ENCODE results near the gene CALML3. TPM values are rescaled to one million over a fixed set of nuclear protein-coding genes. Genes with fewer than 3 reads are reported as not detected.
A peak's percentile ranks its signal among the peaks of the same experiment; 100 is the strongest.

Gene CALML3
- total and polyA plus RNA-seq, 7 experiments from 2014 or later: not detected

DNA sequence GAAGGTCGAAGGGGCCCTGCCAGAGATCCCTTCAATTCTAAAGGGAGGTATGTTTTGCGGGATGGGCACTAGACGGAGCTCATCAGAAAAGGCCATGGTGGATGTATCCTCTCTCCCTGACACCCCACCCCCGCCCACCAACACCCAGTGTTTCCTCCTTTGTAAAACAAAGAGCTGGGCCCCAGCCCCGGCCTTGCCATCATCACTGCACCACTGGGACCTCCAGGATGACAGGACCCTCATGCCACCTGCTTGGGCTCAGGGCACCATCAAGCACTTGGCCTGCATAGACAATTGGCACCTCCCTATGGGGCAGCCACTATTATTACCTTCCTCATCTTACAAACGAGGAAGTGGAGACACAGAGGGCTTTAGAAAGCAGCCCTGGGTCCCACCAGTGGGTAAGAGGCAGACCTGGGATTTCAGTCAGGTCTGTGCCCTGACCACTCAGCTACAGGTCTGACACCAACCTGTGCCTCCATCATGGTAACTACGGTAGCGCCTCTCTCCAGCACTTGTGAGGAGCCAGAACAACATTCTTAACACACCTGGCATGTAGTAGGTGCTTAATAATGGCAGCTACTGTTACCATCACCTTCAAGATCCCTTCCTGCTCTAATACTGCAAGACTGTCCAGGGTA, 2.0 kb downstream of the CALML3 start:
- intact Hi-C loops (cut with micrococcal nuclease): no loop called here
- H3K36me3 ChIP-seq (ENCODE audit: control insufficient read depth in 2 of 3, insufficient read depth in 3 of 3, low read length in 3 of 3): no peaks in the 10 kb centered on the region
- Mint-ChIP-seq H3K4me1 (peaks cover 0 to 1% (median 0%) of the 10 kb centered on the region in 7 donors), H3K9me3 (no peaks in the 10 kb centered on the region), H3K4me3 (no peak overlapping the region), H3K27me3 (no peaks in the 10 kb centered on the region), H3K27ac (no peak overlapping the region), H3K36me3 (no peaks in the 10 kb centered on the region)
- no peak for DNase-seq
- no peak for ATAC-seq
- H3K27me3 ChIP-seq (ENCODE audit: control insufficient read depth in 2 of 2, insufficient read depth in 2 of 2, low read length in 2 of 2): no peaks in the 10 kb centered on the region
- H3K4me3 ChIP-seq (ENCODE audit: low read length): no peak overlapping the region
- no peaks in the 10 kb centered on the region for H3K4me1 ChIP-seq (ENCODE audit: control insufficient read depth in 2 of 2, insufficient read depth in 2 of 2, low read length in 2 of 2)
- POLR2A ChIA-PET: no interaction called here
- H3K27ac ChIP-seq (ENCODE audit: low read depth, low read length): no peak overlapping the region
- CTCF ChIA-PET: no interaction called here
- no peaks in the 10 kb centered on the region for H3K9me3 ChIP-seq (ENCODE audit: control insufficient read depth in 2 of 3, low read length in 3 of 3)

DNA sequence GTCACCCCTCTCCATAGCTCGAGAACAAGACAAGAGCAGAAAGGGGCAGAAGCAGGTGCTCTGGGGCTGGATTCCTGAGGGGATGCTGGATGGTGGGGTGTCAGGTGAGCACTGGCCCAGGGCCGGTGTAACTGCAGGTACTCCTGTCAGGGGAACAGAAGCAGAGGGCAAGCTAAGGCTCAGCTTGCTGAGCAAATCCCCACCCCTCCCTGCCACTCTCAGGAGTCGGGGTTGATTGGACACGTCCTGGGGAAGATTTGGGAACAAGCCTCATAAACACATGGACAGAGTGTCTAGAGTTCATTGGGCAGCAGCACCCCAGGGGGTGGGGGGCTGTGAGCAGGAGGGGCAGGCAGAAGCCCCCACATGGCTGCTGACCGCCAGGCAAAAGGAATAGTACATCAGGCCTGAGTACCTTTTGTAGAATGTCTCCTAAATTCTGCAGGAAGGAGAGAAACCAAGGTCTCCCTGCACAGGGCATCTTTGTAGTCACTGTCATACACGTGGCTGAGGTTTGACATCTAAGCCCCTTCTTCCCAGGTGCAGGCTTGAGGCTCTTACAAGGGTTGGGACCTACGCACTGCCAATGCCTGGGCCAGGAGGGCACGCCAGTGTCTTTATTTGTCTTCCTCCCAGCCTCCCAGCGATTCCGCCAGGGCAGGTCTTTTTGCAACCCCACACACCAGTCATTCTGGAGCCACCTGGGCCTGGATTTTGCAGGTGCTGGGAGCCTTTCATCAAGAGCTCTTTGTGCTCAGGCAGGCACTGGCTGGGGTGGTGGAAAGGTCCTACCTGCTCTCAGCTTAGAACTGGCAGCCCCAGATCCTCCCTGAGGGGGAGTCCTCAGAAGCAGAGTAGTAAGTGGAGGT, 2.8 kb downstream of the CALML3 start:
- ChIA-PET POLR2A (no interaction called here), CTCF (no interaction called here)
- H3K9me3 Mint-ChIP-seq: no peaks in the 10 kb centered on the region
- no peaks in the 10 kb centered on the region for H3K27me3 Mint-ChIP-seq
- no peak overlapping the region for H3K4me3 ChIP-seq (ENCODE audit: low read length)
- no peaks in the 10 kb centered on the region for H3K4me1 ChIP-seq (ENCODE audit: control insufficient read depth in 2 of 2, insufficient read depth in 2 of 2, low read length in 2 of 2)
- H3K4me3 Mint-ChIP-seq: no peak overlapping the region
- no peak overlapping the region for H3K27ac ChIP-seq (ENCODE audit: low read depth, low read length)
- ATAC-seq (no peak), DNase-seq (no peak)
- no peaks in the 10 kb centered on the region for H3K36me3 Mint-ChIP-seq
- H3K4me1 Mint-ChIP-seq: peaks cover 0 to 1% (median 0%) of the 10 kb centered on the region in 7 donors
- no peaks in the 10 kb centered on the region for H3K36me3 ChIP-seq (ENCODE audit: control insufficient read depth in 2 of 3, insufficient read depth in 3 of 3, low read length in 3 of 3)
- no peaks in the 10 kb centered on the region for H3K27me3 ChIP-seq (ENCODE audit: control insufficient read depth in 2 of 2, insufficient read depth in 2 of 2, low read length in 2 of 2)
- H3K9me3 ChIP-seq (ENCODE audit: control insufficient read depth in 2 of 3, low read length in 3 of 3): no peaks in the 10 kb centered on the region
- intact Hi-C loops (cut with micrococcal nuclease): no loop called here
- peak overlapping the region in 1 of 9 donors; percentile 25 for H3K27ac Mint-ChIP-seq

DNA sequence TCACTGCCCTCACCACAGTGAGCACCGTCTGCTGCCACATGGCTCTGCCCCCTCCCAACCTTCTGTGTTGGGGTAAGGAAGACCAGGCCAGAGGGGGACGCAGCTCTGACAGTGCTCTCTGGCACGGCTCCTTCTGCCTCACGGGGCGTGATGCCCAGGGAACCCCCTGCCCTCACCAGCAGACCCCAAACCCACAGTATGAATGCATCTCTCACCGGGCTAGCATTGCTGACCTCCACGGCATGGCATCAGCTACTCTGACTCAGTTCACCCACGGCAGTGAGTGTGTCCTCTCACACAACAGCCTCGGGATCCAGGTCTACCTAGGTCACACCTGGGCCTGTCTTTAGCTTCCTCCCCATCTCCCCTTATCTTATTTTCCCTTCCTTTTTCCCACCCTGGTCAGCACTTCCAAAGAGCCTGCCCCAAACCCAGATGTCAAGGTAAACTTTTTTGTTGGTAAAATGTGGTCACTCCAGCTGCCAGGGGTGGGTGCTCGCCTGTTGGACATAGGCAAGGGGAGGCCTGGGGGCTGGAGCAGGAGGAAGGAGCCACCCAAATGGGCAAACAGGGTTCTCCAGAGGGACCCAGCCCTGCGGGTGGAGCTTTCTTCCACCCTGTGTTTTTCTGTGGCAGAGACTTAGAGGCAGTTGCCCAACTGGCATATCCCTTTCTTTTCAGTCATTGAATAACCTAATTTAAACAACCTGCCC, 4.4 kb downstream of the CALML3 start:
- ChIA-PET CTCF (interaction anchor here (0.7 to 1.3 kb wide), 2 partner anchors 84 to 106 kb away, joined by 4 to 5 read pairs; no protein-coding TSS in a partner anchor), POLR2A (no interaction called here)
- H3K27me3 ChIP-seq (ENCODE audit: control insufficient read depth in 2 of 2, insufficient read depth in 2 of 2, low read length in 2 of 2): no peaks in the 10 kb centered on the region
- no peak overlapping the region for H3K27ac ChIP-seq (ENCODE audit: low read depth, low read length)
- H3K36me3 ChIP-seq (ENCODE audit: control insufficient read depth in 2 of 3, insufficient read depth in 3 of 3, low read length in 3 of 3): no peaks in the 10 kb centered on the region
- DNase-seq (no peak), ATAC-seq (no peak)
- Mint-ChIP-seq H3K9me3 (no peaks in the 10 kb centered on the region), H3K4me3 (no peak overlapping the region), H3K36me3 (no peaks in the 10 kb centered on the region), H3K27ac (peak overlapping the region in 1 of 9 donors; percentile 36), H3K4me1 (peaks cover 0 to 3% (median 0%) of the 10 kb centered on the region in 7 donors), H3K27me3 (peaks cover 0 to 4% (median 0%) of the 10 kb centered on the region in 5 donors)
- no peak overlapping the region for H3K4me3 ChIP-seq (ENCODE audit: low read length)
- no peaks in the 10 kb centered on the region for H3K9me3 ChIP-seq (ENCODE audit: control insufficient read depth in 2 of 3, low read length in 3 of 3)
- intact Hi-C loops (cut with micrococcal nuclease): no loop called here
- H3K4me1 ChIP-seq (ENCODE audit: control insufficient read depth in 2 of 2, insufficient read depth in 2 of 2, low read length in 2 of 2): no peaks in the 10 kb centered on the region

DNA sequence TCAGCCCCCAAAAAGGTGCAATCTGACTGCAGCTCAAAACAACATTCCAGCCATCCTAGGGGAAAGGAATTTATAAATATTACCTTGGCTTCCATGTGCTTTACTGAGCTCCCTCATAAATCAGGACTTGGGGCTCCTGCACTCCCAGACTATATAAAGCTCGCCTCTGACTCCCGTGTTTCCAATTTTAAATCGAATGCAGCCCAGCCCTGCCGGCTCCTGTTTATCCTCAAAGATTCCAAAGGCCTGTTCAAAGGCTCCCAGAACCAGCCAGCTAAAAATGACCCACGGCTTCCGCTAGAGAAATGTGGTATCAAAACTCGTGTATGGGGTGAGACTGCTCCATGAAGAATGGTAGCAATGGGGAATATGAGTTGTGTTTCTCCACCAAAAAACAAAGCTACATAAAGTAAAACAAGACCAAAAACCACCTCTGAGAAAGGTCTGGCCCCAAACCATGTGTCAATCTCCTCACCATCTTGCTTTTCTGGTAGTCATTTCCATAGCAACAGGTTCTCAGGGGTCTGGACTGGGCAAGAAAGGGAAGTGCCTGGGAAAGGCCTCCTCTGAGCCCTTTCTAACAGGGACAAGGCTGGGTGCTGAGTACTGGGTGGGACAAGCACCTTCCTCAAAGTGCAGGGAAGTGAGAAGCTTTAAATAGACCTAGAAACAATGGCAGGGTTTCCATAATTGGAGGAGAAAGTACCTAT, 5.1 kb downstream of the CALML3 start:
- Mint-ChIP-seq H3K4me1 (peaks cover 0 to 4% (median 0%) of the 10 kb centered on the region in 7 donors), H3K27me3 (peaks cover 0 to 4% (median 0%) of the 10 kb centered on the region in 5 donors), H3K9me3 (no peaks in the 10 kb centered on the region), H3K36me3 (no peaks in the 10 kb centered on the region), H3K4me3 (no peak overlapping the region), H3K27ac (peak overlapping the region in 1 of 9 donors; percentile 36)
- intact Hi-C loops (cut with micrococcal nuclease): no loop called here
- no peak for DNase-seq
- no peak for ATAC-seq
- no peaks in the 10 kb centered on the region for H3K9me3 ChIP-seq (ENCODE audit: control insufficient read depth in 2 of 3, low read length in 3 of 3)
- H3K36me3 ChIP-seq (ENCODE audit: control insufficient read depth in 2 of 3, insufficient read depth in 3 of 3, low read length in 3 of 3): no peaks in the 10 kb centered on the region
- no peaks in the 10 kb centered on the region for H3K27me3 ChIP-seq (ENCODE audit: control insufficient read depth in 2 of 2, insufficient read depth in 2 of 2, low read length in 2 of 2)
- no peak overlapping the region for H3K4me3 ChIP-seq (ENCODE audit: low read length)
- H3K27ac ChIP-seq (ENCODE audit: low read depth, low read length): no peak overlapping the region
- no peaks in the 10 kb centered on the region for H3K4me1 ChIP-seq (ENCODE audit: control insufficient read depth in 2 of 2, insufficient read depth in 2 of 2, low read length in 2 of 2)
- ChIA-PET POLR2A (no interaction called here), CTCF (interaction anchor here (0.7 to 1.3 kb wide), 4 partner anchors 55 to 107 kb away, joined by 3 to 5 read pairs (median 4); no protein-coding TSS in a partner anchor)

DNA sequence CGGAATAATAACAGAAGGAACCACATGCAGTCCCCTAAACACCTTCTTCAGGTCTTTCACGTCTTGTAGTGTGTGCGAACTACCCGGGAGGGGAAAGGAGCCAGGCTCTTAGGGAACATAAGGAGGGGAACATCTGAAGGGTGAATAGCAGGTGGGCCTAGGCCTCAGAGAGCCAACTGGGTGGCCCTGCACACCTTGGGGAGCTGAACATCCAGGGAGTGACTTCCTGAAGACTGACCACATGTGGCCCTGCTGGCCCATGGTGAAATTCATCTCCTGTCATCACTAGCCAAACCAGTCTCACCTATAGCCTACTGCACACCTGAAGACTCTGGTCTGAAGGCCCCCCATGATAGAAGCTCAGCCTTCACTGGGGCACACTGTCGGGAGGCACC, 5.6 kb downstream of the CALML3 start:
- DNase-seq (no peak), ATAC-seq (no peak)
- POLR2A ChIA-PET: interaction anchor here (0.8 kb wide), 1 partner anchor 34 kb away, joined by 3 read pairs; no protein-coding TSS in a partner anchor
- H3K4me3 Mint-ChIP-seq: no peak overlapping the region
- H3K36me3 Mint-ChIP-seq: no peaks in the 10 kb centered on the region
- H3K4me3 ChIP-seq (ENCODE audit: low read length): no peak overlapping the region
- CTCF ChIA-PET: interaction anchor here (0.6 to 1.3 kb wide), 4 partner anchors 54 to 96 kb away, joined by 3 to 5 read pairs (median 4); no protein-coding TSS in a partner anchor
- no peaks in the 10 kb centered on the region for H3K27me3 ChIP-seq (ENCODE audit: control insufficient read depth in 2 of 2, insufficient read depth in 2 of 2, low read length in 2 of 2)
- no peaks in the 10 kb centered on the region for H3K9me3 Mint-ChIP-seq
- peaks cover 0 to 4% (median 0%) of the 10 kb centered on the region in 7 donors for H3K4me1 Mint-ChIP-seq
- no peaks in the 10 kb centered on the region for H3K4me1 ChIP-seq (ENCODE audit: control insufficient read depth in 2 of 2, insufficient read depth in 2 of 2, low read length in 2 of 2)
- H3K9me3 ChIP-seq (ENCODE audit: control insufficient read depth in 2 of 3, low read length in 3 of 3): no peaks in the 10 kb centered on the region
- intact Hi-C loops (cut with micrococcal nuclease): no loop called here
- no peak overlapping the region for H3K27ac ChIP-seq (ENCODE audit: low read depth, low read length)
- no peak overlapping the region for H3K27ac Mint-ChIP-seq
- no peaks in the 10 kb centered on the region for H3K36me3 ChIP-seq (ENCODE audit: control insufficient read depth in 2 of 3, insufficient read depth in 3 of 3, low read length in 3 of 3)
- peaks cover 0 to 4% (median 0%) of the 10 kb centered on the region in 5 donors for H3K27me3 Mint-ChIP-seq

Data from naive thymus-derived CD4-positive, alpha-beta T cell (primary cell).